HepG2 (cell line): Measurements from ENCODE around the gene PTTG1IP2. TPM values are rescaled to one million over a fixed set of nuclear protein-coding genes. Genes with fewer than 3 reads are reported as not detected.

Experiments used
- ATAC-seq: fragments of 200-7000 bp; cut with Tn5 transposase; 3 replicates; pipeline ENCODE4 v1.9.1; 2020; ENCODE audit warnings: mild to moderate bottlenecking, moderate library complexity
- BruUV-seq: library from RNA; stranded (reverse); fragments of 400-500 nt; replicated peaks from 2 replicates; lab custom pipeline; 2021; lab: Mats Ljungman, UMichigan
- CTCF ChIA-PET: fragments of 300-600 bp; formaldehyde crosslinking; extraction: SDS; loops from one replicate; lab custom pipeline; 2021; ENCODE audit warnings: low total read pairs, inconsistent platforms, low intra/inter-chr PET ratio; lab: Yijun Ruan, JAX
- POLR2A ChIA-PET: fragments of 350-600 bp; sonication (Branson Sonifier 250); formaldehyde crosslinking; loops from one replicate; lab custom pipeline; 2020; ENCODE audit warnings: antibody characterized with exemption, inconsistent platforms; lab: Yijun Ruan, JAX
- DNase-seq: peaks from one replicate; pipeline ENCODE4 v3.0.0-alpha.2; 2015; ENCODE audit warnings: low spot score
- FAIRE-seq: peaks from 3 replicates; lab custom pipeline; 2011; peaks lifted over from hg19 to GRCh38; lab: Jason Lieb, UNC
- H2AFZ ChIP-seq: one replicate; pipeline ENCODE4 v1.6.1; 2011; ENCODE audit warnings: low read length, inconsistent platforms
- H3K27ac ChIP-seq: fragments of 300-600 bp; 3 replicates; pipeline ENCODE4 v1.8.0; 2011; ENCODE audit warnings: mixed run types, mild to moderate bottlenecking, mixed read lengths, low read length, inconsistent platforms; ENCODE audit not compliant: insufficient read depth; ENCODE audit errors: extremely low read length
- H3K27me3 ChIP-seq, 2 experiments: fragments of 200-600 bp in 1 of 2; 2 replicates in 1 of 2; 3 replicates in 1 of 2; pipeline versions ENCODE4 v1.6.0 to v1.8.0; 2011; ENCODE audit warnings: low read length in 2 of 2, mild to moderate bottlenecking in 2 of 2, moderate library complexity in 2 of 2, inconsistent platforms in 1 of 2; ENCODE audit not compliant: insufficient read depth in 2 of 2, control insufficient read depth in 1 of 2
- H3K36me3 ChIP-seq, 2 experiments: fragments of 200-600 bp in 1 of 2; replicated peaks in 1 of 2; 2 replicates in 1 of 2; 3 replicates in 1 of 2; pipeline versions ENCODE4 v1.5.1 to v1.8.0; 2011; ENCODE audit warnings: low read length in 2 of 2, inconsistent platforms in 1 of 2; ENCODE audit not compliant: insufficient read depth in 2 of 2, control insufficient read depth in 1 of 2
- H3K4me1 ChIP-seq: 2 replicates; pipeline ENCODE4 v1.5.1; 2012; ENCODE audit warnings: low read length, inconsistent platforms; ENCODE audit not compliant: insufficient read depth
- H3K4me2 ChIP-seq: 2 replicates; pipeline ENCODE4 v1.6.0; 2011; ENCODE audit warnings: low read depth, low read length, inconsistent platforms
- H3K4me3 ChIP-seq, 3 experiments: fragments of 200-600 bp in 1 of 3; sonication (generic), shearing (Covaris generic) in 1 of 3; replicated peaks in 1 of 3; 2 replicates each; pipeline ENCODE4 v1.5.1; 2011 to 2016; ENCODE audit warnings: low read length in 3 of 3, inconsistent platforms in 2 of 3, low read depth in 2 of 3, mild to moderate bottlenecking in 2 of 3, control low read depth in 1 of 3, mixed read lengths in 1 of 3; ENCODE audit not compliant: insufficient read depth in 1 of 3
- H3K79me2 ChIP-seq: one replicate; pipeline ENCODE4 v1.6.1; 2011; ENCODE audit warnings: low read length, inconsistent platforms; ENCODE audit not compliant: insufficient read depth
- H3K9ac ChIP-seq: 2 replicates; pipeline ENCODE4 v1.6.0; 2011; ENCODE audit warnings: mild to moderate bottlenecking, low read depth, low read length, inconsistent platforms; ENCODE audit not compliant: insufficient read depth
- H3K9me3 ChIP-seq: 2 replicates; pipeline ENCODE4 v1.5.1; 2012; ENCODE audit warnings: mild to moderate bottlenecking, low read length
- H4K20me1 ChIP-seq: 2 replicates; pipeline ENCODE4 v1.6.0; 2011; ENCODE audit warnings: inconsistent platforms, mild to moderate bottlenecking, low read length, moderate library complexity; ENCODE audit not compliant: insufficient read depth
- KLF12 ChIP-seq: sonication (generic); formaldehyde crosslinking; IDR thresholded peaks from 2 replicates; pipeline ENCODE4 v1.4.0; 2020; ENCODE audit warnings: missing genetic modification reagents, borderline replicate concordance
- RAD21 ChIP-seq: fragments of 450-650 bp; formaldehyde crosslinking; IDR thresholded peaks from 2 replicates; pipeline ENCODE4 v1.5.0; 2020; ENCODE audit warnings: mild to moderate bottlenecking
- SMARCC2 ChIP-seq: fragments of 450-650 bp; IDR thresholded peaks from 2 replicates; pipeline ENCODE4 v1.6.1; 2017; ENCODE audit warnings: antibody characterized with exemption, mild to moderate bottlenecking
- ZNF296 ChIP-seq: sonication (generic); formaldehyde crosslinking; conservative IDR thresholded peaks from 2 replicates; pipeline ENCODE4 v1.5.0; 2020; ENCODE audit warnings: mild to moderate bottlenecking, missing genetic modification reagents
- WGBS: methylation state at CpG from one replicate; pipeline ENCODE4 v1.1.6; 2017; ENCODE audit warnings: low lambda C conversion rate; 5-methylcytosine and 5-hydroxymethylcytosine counted together
- in situ Hi-C: cut with HindIII; loops from 2 replicates; pipeline ENCODE4 v1.10.0; 2017; ENCODE audit warnings: low pct_unique_long_range_greater_than_20kb; ENCODE audit not compliant: extremely low pct_ligation_motif_present
- intact Hi-C: fragments of 100-400 bp; cut with micrococcal nuclease; formaldehyde crosslinking; loops from one replicate; pipeline ENCODE4 v1.10.0; 2022; ENCODE audit not compliant: unreplicated experiment
- polyA plus RNA-seq, 8 experiments: library from polyadenylated mRNA; depleted of rRNA in 3 of 8; stranded (reverse) in 7 of 8; unstranded in 1 of 8; fragments of >200 nt; fragmentation: Illumina TruSeq in 4 of 8; extraction: Trizol in 4 of 8; gene quantifications; 2 replicates each; pipeline versions ENCODE4 v1.2.1 to v1.2.3, GENCODE V29; 2011 to 2016; ENCODE audit warnings: low read depth in 4 of 8, missing spikeins in 1 of 8, mixed read lengths in 1 of 8; ENCODE audit not compliant: insufficient read depth in 1 of 8
- total RNA-seq, 5 experiments: library from RNA; depleted of rRNA; stranded (reverse); fragments of >200 nt; fragmentation: Illumina TruSeq; extraction: Trizol; gene quantifications; 2 replicates each; pipeline ENCODE4 v1.2.3, GENCODE V29; 2016; ENCODE audit warnings: low read depth in 1 of 5
- TF ChIP-seq, protein P1 (sequence below): sonication (generic); formaldehyde crosslinking; IDR thresholded peaks from 2 replicates; pipeline ENCODE4 v1.8.0; 2022; ENCODE audit warnings: mild to moderate bottlenecking, missing genetic modification reagents, moderate library complexity
- TF ChIP-seq, protein P2 (sequence below): sonication (generic); formaldehyde crosslinking; IDR thresholded peaks from 2 replicates; pipeline ENCODE4 v1.4.0; 2020; ENCODE audit warnings: missing genetic modification reagents
- TF ChIP-seq, protein P3 (sequence below): IDR thresholded peaks from 2 replicates; pipeline ENCODE4 v1.6.1; 2016; ENCODE audit warnings: low read depth, missing genetic modification reagents, missing compliant biosample characterization
- TF ChIP-seq, protein P4 (sequence below): sonication (generic); formaldehyde crosslinking; IDR thresholded peaks from 2 replicates; pipeline ENCODE4 v1.8.0; 2023; ENCODE audit warnings: mild to moderate bottlenecking, missing genetic modification reagents

Gene PTTG1IP2
- total and polyA plus RNA-seq, 2 of the 13 experiments (the other 11 are each of a cell fraction or from before 2014, with no cell fraction given), result not detected

DNA sequence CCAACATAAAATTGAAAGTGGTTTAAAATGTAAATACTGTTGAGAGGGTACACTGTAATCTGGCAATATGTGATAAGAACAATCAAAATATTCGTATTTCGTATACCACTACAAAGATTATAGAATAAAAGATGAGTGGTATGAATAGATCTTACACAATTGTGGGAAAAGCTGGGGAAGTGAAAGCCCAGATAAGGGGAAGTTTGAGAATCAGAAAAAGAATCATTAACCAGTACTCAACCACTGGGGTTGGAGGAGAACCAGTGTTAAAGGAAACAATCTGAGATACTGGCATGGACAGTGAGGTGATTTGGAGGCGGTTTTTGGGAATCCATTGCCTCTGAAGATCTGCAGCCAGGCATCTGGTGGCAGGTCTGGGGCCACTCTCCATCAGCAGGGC lies 67.0 kb downstream of the PTTG1IP2 start (continued):
- TF ChIP-seq, protein P1, sequence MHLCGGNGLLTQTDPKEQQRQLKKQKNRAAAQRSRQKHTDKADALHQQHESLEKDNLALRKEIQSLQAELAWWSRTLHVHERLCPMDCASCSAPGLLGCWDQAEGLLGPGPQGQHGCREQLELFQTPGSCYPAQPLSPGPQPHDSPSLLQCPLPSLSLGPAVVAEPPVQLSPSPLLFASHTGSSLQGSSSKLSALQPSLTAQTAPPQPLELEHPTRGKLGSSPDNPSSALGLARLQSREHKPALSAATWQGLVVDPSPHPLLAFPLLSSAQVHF (CRISPR knock-in tag), result no peak
- TF ChIP-seq SMARCC2 (no peak), ZNF296 (CRISPR knock-in tag) (no peak), KLF12 (CRISPR knock-in tag) (no peak)
- TF ChIP-seq, protein P2, sequence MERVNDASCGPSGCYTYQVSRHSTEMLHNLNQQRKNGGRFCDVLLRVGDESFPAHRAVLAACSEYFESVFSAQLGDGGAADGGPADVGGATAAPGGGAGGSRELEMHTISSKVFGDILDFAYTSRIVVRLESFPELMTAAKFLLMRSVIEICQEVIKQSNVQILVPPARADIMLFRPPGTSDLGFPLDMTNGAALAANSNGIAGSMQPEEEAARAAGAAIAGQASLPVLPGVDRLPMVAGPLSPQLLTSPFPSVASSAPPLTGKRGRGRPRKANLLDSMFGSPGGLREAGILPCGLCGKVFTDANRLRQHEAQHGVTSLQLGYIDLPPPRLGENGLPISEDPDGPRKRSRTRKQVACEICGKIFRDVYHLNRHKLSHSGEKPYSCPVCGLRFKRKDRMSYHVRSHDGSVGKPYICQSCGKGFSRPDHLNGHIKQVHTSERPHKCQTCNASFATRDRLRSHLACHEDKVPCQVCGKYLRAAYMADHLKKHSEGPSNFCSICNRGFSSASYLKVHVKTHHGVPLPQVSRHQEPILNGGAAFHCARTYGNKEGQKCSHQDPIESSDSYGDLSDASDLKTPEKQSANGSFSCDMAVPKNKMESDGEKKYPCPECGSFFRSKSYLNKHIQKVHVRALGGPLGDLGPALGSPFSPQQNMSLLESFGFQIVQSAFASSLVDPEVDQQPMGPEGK (CRISPR knock-in tag), result no peak

DNA sequence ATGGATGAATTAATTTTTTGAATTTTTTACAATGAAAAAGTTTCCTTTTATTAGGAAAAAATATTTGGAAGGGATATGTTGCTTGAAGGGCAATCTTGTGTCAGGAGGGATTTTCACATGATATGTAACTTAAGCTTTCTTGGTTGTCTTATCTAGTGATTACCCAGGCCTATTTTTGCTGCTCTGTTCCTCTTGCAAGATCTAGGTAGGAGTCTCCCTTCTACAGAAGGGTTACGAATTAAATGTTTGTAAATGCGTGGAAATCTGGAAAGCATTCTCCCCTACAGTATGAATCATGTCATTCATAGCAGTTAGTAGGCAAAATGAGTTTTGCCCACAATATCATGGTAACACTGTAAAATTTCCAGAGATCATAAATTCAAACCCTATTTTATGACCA lies 69.0 kb downstream of the PTTG1IP2 start:
- ChIA-PET POLR2A (no interaction called here), CTCF (no interaction called here)
- FAIRE-seq, result no peak
- in situ Hi-C loops, result no loop called here
- Histone ChIP-seq H2AFZ (no peak overlapping the region), H3K4me2 (no peak overlapping the region), H3K9me3 (no peaks in the 10 kb centered on the region), H3K27me3 (no peaks in the 10 kb centered on the region), H3K4me3 (no peak overlapping the region), H3K4me1 (no peaks in the 10 kb centered on the region), H4K20me1 (no peaks in the 10 kb centered on the region), H3K27ac (no peak overlapping the region), H3K9ac (no peak overlapping the region), H3K36me3 (no peaks in the 10 kb centered on the region), H3K79me2 (no peaks in the 10 kb centered on the region)
- ATAC-seq, result no peak
- no peak for DNase-seq
- 3% methylated on average over 2 of the region's 2 CpGs for WGBS
- intact Hi-C loops, result no loop called here
- BruUV-seq, result no TSS peak
- no peak for TF ChIP-seq RAD21 (CRISPR knock-in tag)
- TF ChIP-seq, protein P3, sequence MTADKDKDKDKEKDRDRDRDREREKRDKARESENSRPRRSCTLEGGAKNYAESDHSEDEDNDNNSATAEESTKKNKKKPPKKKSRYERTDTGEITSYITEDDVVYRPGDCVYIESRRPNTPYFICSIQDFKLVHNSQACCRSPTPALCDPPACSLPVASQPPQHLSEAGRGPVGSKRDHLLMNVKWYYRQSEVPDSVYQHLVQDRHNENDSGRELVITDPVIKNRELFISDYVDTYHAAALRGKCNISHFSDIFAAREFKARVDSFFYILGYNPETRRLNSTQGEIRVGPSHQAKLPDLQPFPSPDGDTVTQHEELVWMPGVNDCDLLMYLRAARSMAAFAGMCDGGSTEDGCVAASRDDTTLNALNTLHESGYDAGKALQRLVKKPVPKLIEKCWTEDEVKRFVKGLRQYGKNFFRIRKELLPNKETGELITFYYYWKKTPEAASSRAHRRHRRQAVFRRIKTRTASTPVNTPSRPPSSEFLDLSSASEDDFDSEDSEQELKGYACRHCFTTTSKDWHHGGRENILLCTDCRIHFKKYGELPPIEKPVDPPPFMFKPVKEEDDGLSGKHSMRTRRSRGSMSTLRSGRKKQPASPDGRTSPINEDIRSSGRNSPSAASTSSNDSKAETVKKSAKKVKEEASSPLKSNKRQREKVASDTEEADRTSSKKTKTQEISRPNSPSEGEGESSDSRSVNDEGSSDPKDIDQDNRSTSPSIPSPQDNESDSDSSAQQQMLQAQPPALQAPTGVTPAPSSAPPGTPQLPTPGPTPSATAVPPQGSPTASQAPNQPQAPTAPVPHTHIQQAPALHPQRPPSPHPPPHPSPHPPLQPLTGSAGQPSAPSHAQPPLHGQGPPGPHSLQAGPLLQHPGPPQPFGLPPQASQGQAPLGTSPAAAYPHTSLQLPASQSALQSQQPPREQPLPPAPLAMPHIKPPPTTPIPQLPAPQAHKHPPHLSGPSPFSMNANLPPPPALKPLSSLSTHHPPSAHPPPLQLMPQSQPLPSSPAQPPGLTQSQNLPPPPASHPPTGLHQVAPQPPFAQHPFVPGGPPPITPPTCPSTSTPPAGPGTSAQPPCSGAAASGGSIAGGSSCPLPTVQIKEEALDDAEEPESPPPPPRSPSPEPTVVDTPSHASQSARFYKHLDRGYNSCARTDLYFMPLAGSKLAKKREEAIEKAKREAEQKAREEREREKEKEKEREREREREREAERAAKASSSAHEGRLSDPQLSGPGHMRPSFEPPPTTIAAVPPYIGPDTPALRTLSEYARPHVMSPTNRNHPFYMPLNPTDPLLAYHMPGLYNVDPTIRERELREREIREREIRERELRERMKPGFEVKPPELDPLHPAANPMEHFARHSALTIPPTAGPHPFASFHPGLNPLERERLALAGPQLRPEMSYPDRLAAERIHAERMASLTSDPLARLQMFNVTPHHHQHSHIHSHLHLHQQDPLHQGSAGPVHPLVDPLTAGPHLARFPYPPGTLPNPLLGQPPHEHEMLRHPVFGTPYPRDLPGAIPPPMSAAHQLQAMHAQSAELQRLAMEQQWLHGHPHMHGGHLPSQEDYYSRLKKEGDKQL (CRISPR knock-in tag), result no peak
- TF ChIP-seq, protein P4, sequence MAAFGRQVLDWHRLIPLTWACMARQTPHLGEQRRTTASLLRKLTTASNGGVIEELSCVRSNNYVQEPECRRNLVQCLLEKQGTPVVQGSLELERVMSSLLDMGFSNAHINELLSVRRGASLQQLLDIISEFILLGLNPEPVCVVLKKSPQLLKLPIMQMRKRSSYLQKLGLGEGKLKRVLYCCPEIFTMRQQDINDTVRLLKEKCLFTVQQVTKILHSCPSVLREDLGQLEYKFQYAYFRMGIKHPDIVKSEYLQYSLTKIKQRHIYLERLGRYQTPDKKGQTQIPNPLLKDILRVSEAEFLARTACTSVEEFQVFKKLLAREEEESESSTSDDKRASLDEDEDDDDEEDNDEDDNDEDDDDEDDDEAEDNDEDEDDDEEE (CRISPR knock-in tag), result no peak
